Panc1 (cell line): Measurements from ENCODE around the gene TMEM260. TPM values are rescaled to one million over a fixed set of nuclear protein-coding genes. Genes with fewer than 3 reads are reported as not detected.

Source experiments
- ATAC-seq: fragments of 200-7000 bp; cut with Tn5 transposase; 2 replicates; pipeline ENCODE4 v1.9.1; 2020; ENCODE audit warnings: mild to moderate bottlenecking, moderate library complexity
- BruUV-seq: library from RNA; stranded (reverse); fragments of 400-500 nt; replicated peaks from 2 replicates; lab custom pipeline; 2021; lab: Mats Ljungman, UMichigan
- CTCF ChIA-PET: fragments of 300-600 bp; sonication (Branson Sonifier 250); formaldehyde crosslinking; loops from one replicate; lab custom pipeline; 2022; ENCODE audit warnings: antibody characterized with exemption; lab: Charles Lee
- POLR2A ChIA-PET: fragments of 300-600 bp; sonication (Branson Sonifier 250); formaldehyde crosslinking; loops from one replicate; lab custom pipeline; 2022; ENCODE audit warnings: antibody characterized with exemption; lab: Charles Lee
- DNase-seq: peaks from one replicate; pipeline ENCODE4 v3.0.0-alpha.2; 2010; ENCODE audit warnings: low read depth, low spot score
- H3K27ac ChIP-seq: 2 replicates; pipeline ENCODE4 v1.5.1; 2011; ENCODE audit warnings: mild to moderate bottlenecking, low read length, inconsistent platforms
- H3K27me3 ChIP-seq: fragments of 200-500 bp; sonication (Bioruptor generic); 2 replicates; pipeline ENCODE4 v1.6.0; 2014; ENCODE audit warnings: low read length, inconsistent platforms; ENCODE audit not compliant: control insufficient read depth, insufficient read depth
- H3K36me3 ChIP-seq: fragments of 200-500 bp; sonication (Bioruptor generic); 2 replicates; pipeline ENCODE4 v1.5.1; 2014; ENCODE audit warnings: inconsistent platforms, mild to moderate bottlenecking, low read length, moderate library complexity; ENCODE audit not compliant: control insufficient read depth, insufficient read depth
- H3K4me1 ChIP-seq: 2 replicates; pipeline ENCODE4 v1.5.1; 2011; ENCODE audit warnings: inconsistent platforms, mild to moderate bottlenecking, low read length, moderate library complexity; ENCODE audit not compliant: control insufficient read depth, insufficient read depth
- H3K4me3 ChIP-seq, 2 experiments: 2 replicates each; pipeline ENCODE4 v1.5.1; 2011 to 2012; ENCODE audit warnings: low read depth in 2 of 2, low read length in 2 of 2, mild to moderate bottlenecking in 2 of 2, inconsistent platforms in 1 of 2, moderate library complexity in 1 of 2
- H3K9me3 ChIP-seq: fragments of 200-500 bp; sonication (Bioruptor generic); 2 replicates; pipeline ENCODE4 v1.5.1; 2014; ENCODE audit warnings: low read depth, mild to moderate bottlenecking, inconsistent platforms, low read length, moderate library complexity; ENCODE audit not compliant: control insufficient read depth, insufficient read depth
- POLR2AphosphoS5 ChIP-seq: IDR thresholded peaks from 2 replicates; pipeline ENCODE4 v1.6.1; 2012; ENCODE audit warnings: mild to moderate bottlenecking, low read depth, low read length, moderate library complexity
- SIN3A ChIP-seq: IDR thresholded peaks from 2 replicates; pipeline ENCODE4 v1.6.1; 2012; ENCODE audit warnings: low read depth, mild to moderate bottlenecking, low read length, moderate library complexity, borderline replicate concordance; ENCODE audit not compliant: insufficient read depth
- TCF7L2 ChIP-seq: IDR thresholded peaks from 2 replicates; pipeline ENCODE4 v1.6.1; 2011; ENCODE audit warnings: mild to moderate bottlenecking, low read depth, low read length, inconsistent platforms
- in situ Hi-C: cut with HindIII; loops from 2 replicates; pipeline ENCODE4 v1.10.0; 2016; ENCODE audit warnings: low sequenced_read_pairs, low pct_unique_long_range_greater_than_20kb
- intact Hi-C: fragments of 100-400 bp; cut with micrococcal nuclease; formaldehyde crosslinking; loops from one replicate; pipeline ENCODE4 v1.10.0; 2022; ENCODE audit not compliant: unreplicated experiment
- total RNA-seq: library from RNA; stranded (reverse); gene quantifications from one replicate; pipeline ENCODE4 v1.2.1, GENCODE V29; 2021; ENCODE audit not compliant: unreplicated experiment
- TF ChIP-seq, protein P1 (sequence below): fragments of 450-650 bp; IDR thresholded peaks from 2 replicates; pipeline ENCODE4 v1.5.1; 2017; ENCODE audit warnings: mild to moderate bottlenecking
- TF ChIP-seq, protein P2 (sequence below), 2 experiments: IDR thresholded peaks; 2 replicates each; pipeline ENCODE4 v1.6.1; 2011 to 2012; ENCODE audit warnings: low read depth in 2 of 2, control low read depth in 1 of 2, low read length in 1 of 2, mild to moderate bottlenecking in 1 of 2, moderate library complexity in 1 of 2; ENCODE audit not compliant: insufficient read depth in 1 of 2

Gene TMEM260
- total RNA-seq, 1 experiment from 2014 or later = 8.9 TPM

- H3K9me3 ChIP-seq = no peaks in the 10 kb centered on the region
- POLR2A ChIA-PET = no interaction called here
- intact Hi-C loops = no loop called here
- H3K4me1 ChIP-seq = no peaks in the 10 kb centered on the region
- DNase-seq (no peak), ATAC-seq (no peak)
- no peaks in the 10 kb centered on the region; the same call in 1 of the 2 replicates for H3K36me3 ChIP-seq
- in situ Hi-C loops = no loop called here
- TF ChIP-seq TCF7L2 = no peak
- TF ChIP-seq, protein P1, sequence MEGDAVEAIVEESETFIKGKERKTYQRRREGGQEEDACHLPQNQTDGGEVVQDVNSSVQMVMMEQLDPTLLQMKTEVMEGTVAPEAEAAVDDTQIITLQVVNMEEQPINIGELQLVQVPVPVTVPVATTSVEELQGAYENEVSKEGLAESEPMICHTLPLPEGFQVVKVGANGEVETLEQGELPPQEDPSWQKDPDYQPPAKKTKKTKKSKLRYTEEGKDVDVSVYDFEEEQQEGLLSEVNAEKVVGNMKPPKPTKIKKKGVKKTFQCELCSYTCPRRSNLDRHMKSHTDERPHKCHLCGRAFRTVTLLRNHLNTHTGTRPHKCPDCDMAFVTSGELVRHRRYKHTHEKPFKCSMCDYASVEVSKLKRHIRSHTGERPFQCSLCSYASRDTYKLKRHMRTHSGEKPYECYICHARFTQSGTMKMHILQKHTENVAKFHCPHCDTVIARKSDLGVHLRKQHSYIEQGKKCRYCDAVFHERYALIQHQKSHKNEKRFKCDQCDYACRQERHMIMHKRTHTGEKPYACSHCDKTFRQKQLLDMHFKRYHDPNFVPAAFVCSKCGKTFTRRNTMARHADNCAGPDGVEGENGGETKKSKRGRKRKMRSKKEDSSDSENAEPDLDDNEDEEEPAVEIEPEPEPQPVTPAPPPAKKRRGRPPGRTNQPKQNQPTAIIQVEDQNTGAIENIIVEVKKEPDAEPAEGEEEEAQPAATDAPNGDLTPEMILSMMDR = no peak
- no peak for TF ChIP-seq SIN3A
- no peak for TF ChIP-seq POLR2AphosphoS5
- TF ChIP-seq, protein P2, sequence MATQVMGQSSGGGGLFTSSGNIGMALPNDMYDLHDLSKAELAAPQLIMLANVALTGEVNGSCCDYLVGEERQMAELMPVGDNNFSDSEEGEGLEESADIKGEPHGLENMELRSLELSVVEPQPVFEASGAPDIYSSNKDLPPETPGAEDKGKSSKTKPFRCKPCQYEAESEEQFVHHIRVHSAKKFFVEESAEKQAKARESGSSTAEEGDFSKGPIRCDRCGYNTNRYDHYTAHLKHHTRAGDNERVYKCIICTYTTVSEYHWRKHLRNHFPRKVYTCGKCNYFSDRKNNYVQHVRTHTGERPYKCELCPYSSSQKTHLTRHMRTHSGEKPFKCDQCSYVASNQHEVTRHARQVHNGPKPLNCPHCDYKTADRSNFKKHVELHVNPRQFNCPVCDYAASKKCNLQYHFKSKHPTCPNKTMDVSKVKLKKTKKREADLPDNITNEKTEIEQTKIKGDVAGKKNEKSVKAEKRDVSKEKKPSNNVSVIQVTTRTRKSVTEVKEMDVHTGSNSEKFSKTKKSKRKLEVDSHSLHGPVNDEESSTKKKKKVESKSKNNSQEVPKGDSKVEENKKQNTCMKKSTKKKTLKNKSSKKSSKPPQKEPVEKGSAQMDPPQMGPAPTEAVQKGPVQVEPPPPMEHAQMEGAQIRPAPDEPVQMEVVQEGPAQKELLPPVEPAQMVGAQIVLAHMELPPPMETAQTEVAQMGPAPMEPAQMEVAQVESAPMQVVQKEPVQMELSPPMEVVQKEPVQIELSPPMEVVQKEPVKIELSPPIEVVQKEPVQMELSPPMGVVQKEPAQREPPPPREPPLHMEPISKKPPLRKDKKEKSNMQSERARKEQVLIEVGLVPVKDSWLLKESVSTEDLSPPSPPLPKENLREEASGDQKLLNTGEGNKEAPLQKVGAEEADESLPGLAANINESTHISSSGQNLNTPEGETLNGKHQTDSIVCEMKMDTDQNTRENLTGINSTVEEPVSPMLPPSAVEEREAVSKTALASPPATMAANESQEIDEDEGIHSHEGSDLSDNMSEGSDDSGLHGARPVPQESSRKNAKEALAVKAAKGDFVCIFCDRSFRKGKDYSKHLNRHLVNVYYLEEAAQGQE (IDR thresholded peaks at IDR 0.05; ENCODE audit: insufficient read depth in 1 of 2, low read depth in 2 of 2, low read length in 1 of 2) = no peak
- BruUV-seq = no TSS peak
- CTCF ChIA-PET = no interaction called here
- H3K27ac ChIP-seq = no peak overlapping the region
- no peaks in the 10 kb centered on the region for H3K27me3 ChIP-seq
- H3K4me3 ChIP-seq = no peak overlapping the region
Observed at GRCh38 chr14:56598519-56598918, 18.9 kb downstream of the TMEM260 start.

- no peak overlapping the region for H3K4me3 ChIP-seq
- TF ChIP-seq TCF7L2 (no peak), SIN3A (no peak), POLR2AphosphoS5 (no peak)
- TF ChIP-seq, protein P2 (IDR thresholded peaks at IDR 0.05; ENCODE audit: insufficient read depth in 1 of 2, low read depth in 2 of 2, low read length in 1 of 2) = no peak
- TF ChIP-seq, protein P1 = no peak
- POLR2A ChIA-PET = no interaction called here
- in situ Hi-C loops (no loop called here), intact Hi-C loops (no loop called here)
- no peaks in the 10 kb centered on the region; the same call in 1 of the 2 replicates for H3K36me3 ChIP-seq
- BruUV-seq = no TSS peak
- no peak for DNase-seq
- CTCF ChIA-PET = no interaction called here
- no peak overlapping the region for H3K27ac ChIP-seq
- no peaks in the 10 kb centered on the region for H3K4me1 ChIP-seq
- H3K9me3 ChIP-seq = no peaks in the 10 kb centered on the region
- H3K27me3 ChIP-seq = no peaks in the 10 kb centered on the region
- no peak for ATAC-seq
Observed at GRCh38 chr14:56603648-56604047, 24.1 kb downstream of the TMEM260 start.
